Activated T-helper 1 cell treated with anti-CD3 and anti-CD28 coated beads, Interleukin-12 subunit alpha, Interleukin-12 subunit beta, Interleukin-2, Interleukin-4 antibody, amounts not matched to agents 30 ng/mL and 10 ng/mL and 1 ng/mL, durations not matched to agents 14 hours and 24 hours and 36 hours (primary cell): ENCODE results near the gene FLNB. TPM values are rescaled to one million over a fixed set of nuclear protein-coding genes. Genes with fewer than 3 reads are reported as not detected.
"Not testable (repeated sequence)": the region's sequence is repeated elsewhere in the genome, so short reads cannot be mapped to it uniquely, and the experiment has no call there.

ENCODE experiments used
- DNase-seq: peaks from one replicate; pipeline ENCODE4 v3.0.0; 2021; ENCODE audit warnings: low spot score
- H3K27ac Mint-ChIP-seq: one replicate; pipeline ENCODE4 v1.8.0; 2021; ENCODE audit warnings: mild to moderate bottlenecking, mixed read lengths
- H3K27me3 Mint-ChIP-seq: one replicate; pipeline ENCODE4 v1.8.0; 2022; ENCODE audit warnings: mild to moderate bottlenecking, moderate library complexity, mixed read lengths; ENCODE audit not compliant: insufficient read depth
- H3K36me3 Mint-ChIP-seq: one replicate; pipeline ENCODE4 v1.8.0; 2021; ENCODE audit warnings: low read depth, mixed read lengths
- H3K4me1 Mint-ChIP-seq: one replicate; pipeline ENCODE4 v1.8.0; 2021; ENCODE audit warnings: low read depth, mixed read lengths
- H3K4me3 Mint-ChIP-seq: one replicate; pipeline ENCODE4 v1.8.0; 2021; ENCODE audit warnings: mild to moderate bottlenecking, moderate library complexity, mixed read lengths
- H3K9me3 Mint-ChIP-seq: one replicate; pipeline ENCODE4 v1.8.0; 2021; ENCODE audit warnings: mixed read lengths
- intact Hi-C: fragments of 100-400 bp; cut with micrococcal nuclease; formaldehyde crosslinking; loops from one replicate; pipeline ENCODE4 v1.15.1; 2024
- total RNA-seq: library from RNA; stranded (reverse); gene quantifications from 2 replicates; pipeline ENCODE4 v1.2.3, GENCODE V29; 2022

Gene FLNB
- total RNA-seq, 1 donor from 2014 or later: 24.1 TPM

DNA sequence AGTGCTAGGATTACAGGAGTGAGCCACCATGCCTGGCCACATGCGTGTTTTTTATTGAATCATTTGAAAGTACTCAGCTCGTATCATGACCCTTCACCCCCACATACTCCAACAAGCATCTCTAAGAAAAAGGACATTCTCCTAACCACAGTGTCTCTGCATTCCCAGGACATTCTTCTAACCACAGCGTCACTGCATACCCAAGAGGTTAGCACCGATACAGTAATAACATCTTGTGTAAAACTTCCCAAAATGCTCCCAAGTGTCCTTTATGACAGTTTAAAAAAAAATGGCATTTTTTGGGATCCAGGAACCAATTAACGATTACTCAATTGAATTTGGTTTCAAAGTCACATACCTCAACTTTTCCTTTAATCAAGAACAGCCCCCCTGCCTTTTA is 39.6 kb downstream of the FLNB start:
- H3K27ac Mint-ChIP-seq: no peak overlapping the region
- intact Hi-C loops: no loop called here
- H3K27me3 Mint-ChIP-seq: no peaks in the 10 kb centered on the region
- H3K4me1 Mint-ChIP-seq: peaks cover 38% of the 10 kb centered on the region
- no peaks in the 10 kb centered on the region for H3K36me3 Mint-ChIP-seq
- H3K9me3 Mint-ChIP-seq: no peaks in the 10 kb centered on the region
- H3K4me3 Mint-ChIP-seq: no peak overlapping the region
- DNase-seq: no peak

DNA sequence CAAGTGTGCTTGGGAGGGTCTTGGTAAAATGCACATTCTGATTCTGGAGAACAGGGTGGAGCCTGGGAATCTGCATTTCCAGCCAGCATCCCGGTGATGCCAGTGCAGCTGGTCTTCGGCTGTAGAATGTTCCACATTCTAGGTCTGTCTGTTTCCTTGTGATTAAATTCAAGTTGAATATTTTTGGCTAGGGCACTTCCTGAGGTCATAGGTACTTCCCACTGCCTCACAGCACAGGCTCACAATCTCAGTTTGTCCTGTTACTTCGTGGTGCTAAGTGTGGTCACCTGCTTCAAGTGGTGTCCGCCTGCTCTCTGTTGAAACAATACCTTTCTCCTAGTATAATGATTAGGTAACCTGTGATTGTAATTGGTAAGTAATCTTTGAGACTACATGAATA is 40.1 kb downstream of the FLNB start:
- no peaks in the 10 kb centered on the region for H3K36me3 Mint-ChIP-seq

DNA sequence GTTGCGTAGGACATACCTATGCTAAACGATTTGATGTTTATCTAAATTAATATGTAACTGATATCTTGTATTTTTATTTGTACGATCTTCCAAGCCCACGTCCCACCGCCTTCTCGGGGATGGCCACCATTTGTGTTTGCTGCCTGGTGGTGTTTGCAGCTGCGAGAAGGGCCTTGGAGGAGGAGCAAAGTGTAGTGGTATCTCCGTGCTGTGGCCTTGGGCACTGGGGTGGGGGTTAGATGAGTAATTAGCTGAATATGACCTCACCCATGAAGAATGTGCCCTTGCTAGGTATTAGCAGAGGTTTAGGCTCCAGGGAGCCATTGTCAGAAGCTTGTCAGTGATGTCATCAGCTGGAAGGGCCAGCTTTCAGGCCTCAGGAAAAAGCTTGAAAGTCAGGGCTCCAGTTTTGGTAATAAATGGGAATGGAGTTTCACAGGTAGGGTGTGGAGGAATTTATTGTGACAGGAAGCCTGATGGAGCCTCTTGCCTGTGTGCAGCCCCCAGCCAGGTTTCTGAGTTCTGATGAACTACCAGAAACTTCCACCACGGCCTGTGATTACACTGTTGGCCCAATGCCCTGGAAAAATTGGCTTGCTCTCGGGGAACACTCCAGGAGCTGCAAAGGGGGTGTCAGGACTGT is 41.0 kb downstream of the FLNB start:
- H3K4me1 Mint-ChIP-seq: peaks cover 31% of the 10 kb centered on the region
- DNase-seq: no peak
- peaks cover under 1% of the 10 kb centered on the region for H3K27me3 Mint-ChIP-seq
- H3K4me3 Mint-ChIP-seq: no peak overlapping the region
- no peak overlapping the region for H3K27ac Mint-ChIP-seq
- intact Hi-C loops: no loop called here
- H3K36me3 Mint-ChIP-seq: no peaks in the 10 kb centered on the region
- H3K9me3 Mint-ChIP-seq: no peaks in the 10 kb centered on the region

More for the DNA sequence above, 40.1 kb downstream of the FLNB start:
- Mint-ChIP-seq H3K9me3 (no peaks in the 10 kb centered on the region), H3K27ac (no peak overlapping the region), H3K27me3 (no peaks in the 10 kb centered on the region), H3K4me3 (no peak overlapping the region), H3K4me1 (peaks cover 39% of the 10 kb centered on the region)
- intact Hi-C loops: no loop called here
- no peak for DNase-seq

DNA sequence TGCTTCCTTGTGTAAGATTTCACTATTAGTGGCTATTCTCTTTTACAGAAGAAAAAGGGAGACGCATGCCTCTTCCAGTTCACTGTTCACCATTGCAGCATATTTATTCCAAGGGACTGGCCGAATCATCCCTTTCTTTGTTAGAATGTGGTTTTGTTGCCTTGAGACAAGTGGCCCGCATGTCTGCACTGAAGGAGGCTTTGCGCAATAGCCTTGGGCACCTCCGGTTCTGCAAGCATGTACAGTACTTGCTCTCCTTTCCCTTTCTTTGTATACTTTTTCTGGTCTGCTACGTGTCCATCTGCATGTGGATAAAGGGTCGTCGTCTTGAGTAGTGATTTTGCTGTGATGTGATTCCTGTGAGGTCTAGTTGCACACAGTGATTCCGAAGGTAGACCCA is 43.0 kb downstream of the FLNB start:
- H3K4me3 Mint-ChIP-seq: no peak overlapping the region
- intact Hi-C loops: no loop called here
- H3K4me1 Mint-ChIP-seq: peaks cover 23% of the 10 kb centered on the region
- no peaks in the 10 kb centered on the region for H3K9me3 Mint-ChIP-seq
- peaks cover 1% of the 10 kb centered on the region for H3K27me3 Mint-ChIP-seq
- no peak overlapping the region for H3K27ac Mint-ChIP-seq
- no peaks in the 10 kb centered on the region for H3K36me3 Mint-ChIP-seq
- DNase-seq: no peak

DNA sequence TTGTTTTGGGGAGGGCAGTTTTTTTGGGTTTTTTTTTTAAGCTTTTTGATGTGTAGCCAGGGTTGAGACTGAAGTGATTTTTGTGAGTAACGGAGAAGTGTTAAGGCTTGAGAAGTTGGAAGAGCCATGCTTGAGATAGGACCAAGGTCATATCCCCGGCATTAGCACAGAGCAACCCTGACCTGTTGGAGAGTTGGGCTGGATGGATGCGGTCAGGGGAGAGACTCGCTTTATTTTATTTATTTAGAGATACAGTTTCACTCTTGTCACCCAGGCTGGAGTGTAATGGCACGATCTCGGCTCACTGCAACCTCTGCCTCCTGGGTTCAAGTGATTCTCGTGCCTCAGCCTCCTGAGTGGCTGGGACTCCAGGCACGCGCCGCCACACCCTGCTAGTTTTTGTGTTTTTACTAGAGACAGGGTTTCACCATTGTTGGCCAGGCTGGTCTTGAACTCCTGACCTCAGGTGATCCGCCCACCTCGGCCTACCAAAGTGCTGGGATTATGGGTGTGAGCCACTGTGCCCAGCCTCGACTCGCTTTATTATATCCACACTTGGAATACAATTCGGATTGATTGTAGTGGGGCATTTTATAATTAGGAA is 43.5 kb downstream of the FLNB start:
- H3K27ac Mint-ChIP-seq, H3K4me3 Mint-ChIP-seq, H3K27me3 Mint-ChIP-seq, DNase-seq, H3K36me3 Mint-ChIP-seq, intact Hi-C loops, H3K9me3 Mint-ChIP-seq: not testable (repeated sequence)
- peaks cover 23% of the 10 kb centered on the region for H3K4me1 Mint-ChIP-seq

DNA sequence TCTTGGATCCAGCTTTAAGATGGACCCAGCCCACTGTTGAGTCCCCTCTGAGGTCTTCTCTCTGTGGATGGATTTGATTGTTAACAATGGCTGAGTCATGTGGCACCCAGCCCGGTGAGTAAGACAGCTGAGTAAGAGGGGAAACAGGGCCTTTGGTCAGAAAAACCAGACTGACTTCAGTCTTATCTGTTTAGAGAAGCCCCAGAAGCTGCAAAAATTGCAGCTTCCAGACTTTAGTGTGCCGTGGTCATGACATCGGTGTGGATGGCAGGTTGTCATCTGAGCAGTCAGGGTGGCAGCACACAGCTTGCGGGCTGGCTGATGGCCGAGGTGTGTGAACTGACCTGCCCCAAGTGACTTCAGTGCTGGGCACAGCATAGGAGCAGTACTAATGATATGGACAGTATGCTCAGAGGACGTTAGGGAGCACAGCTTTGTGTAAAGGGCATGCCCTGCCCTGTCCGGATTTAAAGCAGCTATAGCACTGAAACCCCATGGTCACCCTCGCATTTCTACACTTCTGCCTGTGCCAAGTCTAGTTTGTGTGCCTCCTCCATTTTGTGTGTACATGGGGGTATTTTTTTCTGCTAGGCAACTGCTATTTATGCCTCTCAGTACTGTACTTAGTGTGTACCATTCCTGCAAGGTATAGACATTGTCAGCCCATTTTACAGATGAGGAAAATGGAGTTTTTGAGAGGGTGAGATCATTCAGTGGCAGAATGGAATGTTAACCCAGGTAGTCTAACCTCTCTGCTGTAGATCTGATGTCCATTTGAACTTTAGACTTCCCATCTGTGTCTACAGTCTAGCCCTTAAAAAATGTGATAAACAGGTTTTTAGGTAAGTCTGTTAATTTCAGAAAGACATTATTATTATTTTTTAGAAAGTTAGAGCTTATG is 44.4 kb downstream of the FLNB start:
- peaks cover 1% of the 10 kb centered on the region for H3K27me3 Mint-ChIP-seq
- intact Hi-C loops: no loop called here
- no peak for DNase-seq
- peaks cover 23% of the 10 kb centered on the region for H3K4me1 Mint-ChIP-seq
- H3K36me3 Mint-ChIP-seq: no peaks in the 10 kb centered on the region
- no peaks in the 10 kb centered on the region for H3K9me3 Mint-ChIP-seq
- no peak overlapping the region for H3K4me3 Mint-ChIP-seq
- H3K27ac Mint-ChIP-seq: no peak overlapping the region

DNA sequence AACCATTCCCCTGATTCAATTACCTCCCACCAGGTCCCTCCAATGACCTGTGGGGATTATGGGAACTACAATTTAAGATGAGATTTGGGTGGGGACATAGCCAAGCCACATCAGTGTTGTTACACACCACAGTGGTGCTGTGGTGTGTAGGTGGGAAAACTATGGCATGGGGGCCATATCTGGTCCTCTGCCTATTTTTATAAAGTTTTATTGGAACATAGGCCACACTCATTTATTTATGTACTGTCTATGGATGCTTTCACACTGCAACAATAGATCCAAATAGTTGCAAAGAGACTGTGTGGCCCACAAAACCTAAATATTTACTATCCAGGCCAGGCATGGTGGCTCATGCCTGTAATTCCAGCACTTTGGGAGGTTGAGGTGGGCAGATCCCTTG is 46.4 kb downstream of the FLNB start:
- Mint-ChIP-seq H3K27ac (no peak overlapping the region), H3K9me3 (no peaks in the 10 kb centered on the region), H3K27me3 (peaks cover 1% of the 10 kb centered on the region)

DNA sequence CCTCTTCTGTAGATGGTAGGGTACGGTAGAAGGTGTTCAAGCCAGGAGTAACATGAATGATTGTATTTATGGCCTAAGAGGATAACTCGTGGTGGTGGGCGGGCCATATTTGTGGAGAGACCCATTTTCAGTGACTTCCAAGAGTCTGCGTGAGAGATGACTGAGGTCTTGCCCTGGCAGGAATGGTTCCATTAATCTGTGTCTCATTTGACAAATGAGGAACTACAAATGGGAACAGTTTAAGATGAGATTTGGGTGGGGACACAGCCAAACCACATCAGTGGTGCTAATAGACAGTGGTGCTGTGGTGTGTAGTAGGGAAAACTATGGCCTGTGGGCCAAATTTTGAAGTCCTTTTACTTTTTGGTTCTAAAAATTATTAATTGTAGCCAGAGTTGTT is 47.1 kb downstream of the FLNB start:
- Mint-ChIP-seq H3K36me3 (no peaks in the 10 kb centered on the region), H3K27ac (no peak overlapping the region), H3K27me3 (peaks cover 1% of the 10 kb centered on the region), H3K9me3 (no peaks in the 10 kb centered on the region), H3K4me3 (no peak overlapping the region), H3K4me1 (peaks cover 21% of the 10 kb centered on the region)
- no peak for DNase-seq
- intact Hi-C loops: no loop called here

More for the DNA sequence above, 46.4 kb downstream of the FLNB start:
- Mint-ChIP-seq H3K4me3 (no peak overlapping the region), H3K4me1 (peaks cover 17% of the 10 kb centered on the region), H3K36me3 (no peaks in the 10 kb centered on the region)
- intact Hi-C loops: no loop called here
- DNase-seq: no peak

DNA sequence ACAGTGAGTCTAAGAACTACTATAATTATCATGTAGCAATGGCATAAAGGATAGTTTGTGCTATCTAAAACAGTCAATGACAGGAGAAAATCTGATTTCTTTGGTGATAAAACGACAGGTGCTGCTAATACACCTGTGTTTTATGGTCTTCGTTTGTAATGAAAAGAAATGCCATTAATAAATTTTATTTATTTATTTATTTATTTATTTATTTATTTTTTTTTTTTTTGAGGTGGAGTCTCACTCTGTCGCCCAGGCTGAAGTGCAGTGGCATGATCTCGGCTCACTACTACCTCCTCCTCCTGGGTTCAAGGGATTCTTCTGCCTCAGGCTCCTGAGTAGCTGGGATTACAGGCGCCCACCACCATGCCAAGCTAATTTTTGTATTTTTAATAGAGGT is 47.7 kb downstream of the FLNB start:
- intact Hi-C loops, H3K27ac Mint-ChIP-seq: not testable (repeated sequence)

DNA sequence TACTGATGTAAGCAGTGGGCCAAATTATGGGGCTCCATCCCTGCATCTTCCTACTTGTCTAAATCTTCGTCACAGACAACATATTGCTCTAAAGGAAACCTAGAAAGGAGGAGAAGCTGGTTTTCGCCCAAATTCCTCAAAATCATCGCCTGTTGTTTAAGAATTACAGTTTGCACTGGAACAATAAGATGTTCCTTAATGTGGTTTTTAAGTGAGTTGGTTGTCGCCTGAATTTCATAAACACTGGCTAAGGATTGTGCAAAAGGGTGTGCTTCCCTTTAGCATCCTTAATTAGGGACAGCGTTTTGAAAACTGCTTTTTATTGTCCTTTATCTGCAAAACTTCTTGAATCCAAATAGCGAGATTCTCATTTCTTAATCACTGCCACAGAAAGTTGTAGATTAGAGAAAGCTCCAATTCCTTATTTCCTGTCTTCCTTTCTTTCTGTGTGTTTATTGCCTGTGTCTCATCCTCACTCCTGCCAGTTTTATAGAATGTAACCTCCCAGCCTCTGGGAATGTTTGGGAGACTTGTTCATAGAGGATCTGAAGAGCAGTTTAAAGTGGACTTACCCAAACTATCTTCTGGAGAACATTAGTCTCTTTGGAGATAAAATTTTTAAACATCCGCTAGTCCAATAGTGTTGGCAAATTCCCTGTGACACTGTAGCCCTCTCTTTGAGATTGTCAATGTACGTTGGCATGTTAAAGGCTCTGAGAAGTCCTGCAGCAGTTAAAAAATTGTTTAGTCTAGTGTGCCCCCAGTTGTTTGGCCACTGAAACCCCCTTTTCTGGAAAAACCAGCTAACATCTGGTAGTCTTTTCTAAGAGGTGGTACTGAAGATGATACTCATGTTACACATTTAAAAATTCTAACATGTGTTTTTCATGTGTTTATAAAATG is 50.4 kb downstream of the FLNB start:
- no peaks in the 10 kb centered on the region for H3K9me3 Mint-ChIP-seq
- H3K36me3 Mint-ChIP-seq: no peaks in the 10 kb centered on the region
- no peak overlapping the region for H3K27ac Mint-ChIP-seq
- H3K4me1 Mint-ChIP-seq: peaks cover 4% of the 10 kb centered on the region
- no peak overlapping the region for H3K4me3 Mint-ChIP-seq
- intact Hi-C loops: no loop called here
- peaks cover 1% of the 10 kb centered on the region for H3K27me3 Mint-ChIP-seq
- no peak for DNase-seq

More for the DNA sequence above, 47.7 kb downstream of the FLNB start:
- not testable (repeated sequence) for H3K36me3 Mint-ChIP-seq, H3K9me3 Mint-ChIP-seq, DNase-seq, H3K27me3 Mint-ChIP-seq, H3K4me3 Mint-ChIP-seq
- peaks cover 21% of the 10 kb centered on the region for H3K4me1 Mint-ChIP-seq

DNA sequence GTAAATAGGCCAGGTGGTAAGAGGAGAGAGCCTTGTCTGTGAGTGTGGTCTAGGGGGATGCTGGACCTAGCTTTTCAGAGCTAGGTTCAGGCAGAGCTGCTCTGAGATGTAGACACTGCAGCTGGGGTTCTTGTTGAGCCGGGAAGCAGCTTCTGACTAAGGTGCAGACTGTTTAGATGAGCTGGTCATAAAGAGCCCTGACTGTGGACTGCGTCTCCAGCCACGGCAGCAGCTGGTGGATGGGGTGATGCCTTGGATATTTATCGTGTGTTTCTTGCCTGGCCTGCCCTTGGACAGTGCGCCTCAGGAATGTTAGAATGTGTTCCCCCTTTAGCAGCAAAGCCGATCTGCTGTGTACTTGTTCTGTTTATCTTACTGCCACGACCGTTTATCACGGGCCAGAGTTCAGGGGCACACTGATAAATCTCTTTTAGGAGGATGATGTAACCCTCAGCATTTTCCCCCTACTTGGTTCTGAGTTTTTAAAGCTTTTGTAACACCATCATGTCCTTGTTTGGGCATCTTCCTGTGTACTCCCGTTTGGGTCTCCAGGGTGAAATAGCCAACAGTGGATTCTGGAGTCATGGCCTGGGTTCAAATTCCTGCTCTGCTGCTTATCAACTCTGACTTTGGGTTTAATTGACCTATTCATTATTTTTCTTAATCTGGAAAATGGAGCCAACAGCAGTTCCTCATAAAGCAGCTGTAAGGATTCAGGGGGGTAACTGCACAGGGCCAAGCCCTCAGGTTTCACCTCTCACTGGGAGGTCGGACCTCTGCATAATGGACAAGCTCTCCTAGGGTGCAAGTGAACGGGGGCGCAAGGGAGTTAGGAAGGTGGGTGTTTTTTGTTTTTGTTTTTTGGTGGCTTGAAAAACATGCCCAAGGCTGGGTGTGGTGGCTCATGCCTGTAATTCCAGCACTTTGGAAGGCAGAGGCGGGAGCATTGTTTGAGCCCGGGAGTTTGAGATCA is 51.4 kb downstream of the FLNB start:
- Mint-ChIP-seq H3K4me1 (peaks cover 4% of the 10 kb centered on the region), H3K27ac (no peak overlapping the region), H3K27me3 (no peaks in the 10 kb centered on the region), H3K9me3 (no peaks in the 10 kb centered on the region), H3K4me3 (no peak overlapping the region), H3K36me3 (no peaks in the 10 kb centered on the region)
- DNase-seq: no peak
- intact Hi-C loops: no loop called here

DNA sequence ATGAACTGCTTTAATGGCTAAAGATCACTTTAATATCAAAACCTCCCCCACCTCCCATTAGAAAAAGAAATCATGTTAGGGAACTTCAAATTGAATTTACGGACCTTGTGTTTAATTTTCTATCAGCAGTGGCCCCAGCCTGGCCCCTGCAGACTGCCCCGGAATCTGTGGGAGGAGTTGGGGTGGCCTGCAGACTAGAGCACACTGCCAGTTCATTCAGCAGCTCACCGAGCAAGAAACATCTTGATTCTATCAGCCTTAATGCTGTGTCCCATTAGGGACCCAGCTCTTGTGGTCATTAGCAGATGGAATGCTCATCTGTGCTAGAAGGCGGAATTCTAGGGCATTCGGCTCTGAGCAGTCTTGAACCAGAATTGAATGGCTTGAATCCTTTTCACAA is 54.2 kb downstream of the FLNB start:
- H3K9me3 Mint-ChIP-seq: no peaks in the 10 kb centered on the region
- intact Hi-C loops: no loop called here
- H3K27ac Mint-ChIP-seq: no peak overlapping the region
- DNase-seq: no peak
- H3K27me3 Mint-ChIP-seq: no peaks in the 10 kb centered on the region
- H3K36me3 Mint-ChIP-seq: no peaks in the 10 kb centered on the region
- no peak overlapping the region for H3K4me3 Mint-ChIP-seq
- peaks cover 9% of the 10 kb centered on the region for H3K4me1 Mint-ChIP-seq
